T47D (cell line): Measurements from ENCODE around the gene DFFB.

ENCODE experiments used
- DNase-seq, 2 experiments: peaks; one replicate each; pipeline versions ENCODE4 v3.0.0 to v3.0.0-alpha.2; 2011 to 2012; ENCODE audit warnings: low read depth in 1 of 2, low spot score in 1 of 2
- JUND ChIP-seq: IDR thresholded peaks from 2 replicates; pipeline ENCODE4 v1.6.1; 2012; ENCODE audit warnings: low read depth
- in situ Hi-C: cut with HindIII; loops from 2 replicates; pipeline ENCODE4 v1.10.0; 2016; ENCODE audit warnings: low sequenced_read_pairs, low pct_unique_long_range_greater_than_20kb

The DFFB gene

GRCh38 chr1:3838788-3839187 lies 18.5 kb upstream of the DFFB start:
- no peak for DNase-seq
- in situ Hi-C loops: no loop called here
- no peak for TF ChIP-seq JUND

GRCh38 chr1:3841491-3841890 lies 15.8 kb upstream of the DFFB start:
- TF ChIP-seq JUND: no peak
- in situ Hi-C loops: no loop called here
- DNase-seq: no peak

DNA sequence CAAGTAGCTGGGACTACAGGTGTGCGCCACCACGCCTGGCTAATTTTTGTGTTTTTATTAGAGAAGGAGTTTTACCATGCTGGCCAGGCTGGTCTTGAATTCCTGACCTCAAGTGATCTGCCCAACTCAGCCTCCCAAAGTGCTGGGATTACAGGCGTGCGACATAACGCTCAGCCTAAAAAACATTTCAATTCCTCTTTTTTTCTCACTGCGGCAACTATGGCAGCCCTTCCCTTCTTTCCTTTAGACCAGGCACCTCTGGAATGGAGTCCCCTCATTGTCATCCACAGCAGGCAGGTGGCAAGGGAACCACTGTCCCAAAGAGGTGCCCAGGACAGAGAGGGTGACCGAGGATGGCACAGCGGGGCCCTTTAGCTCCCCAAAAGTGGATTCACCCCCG lies 14.4 kb upstream of the DFFB start:
- in situ Hi-C loops: no loop called here
- no peak for DNase-seq
- TF ChIP-seq JUND: no peak

DNA sequence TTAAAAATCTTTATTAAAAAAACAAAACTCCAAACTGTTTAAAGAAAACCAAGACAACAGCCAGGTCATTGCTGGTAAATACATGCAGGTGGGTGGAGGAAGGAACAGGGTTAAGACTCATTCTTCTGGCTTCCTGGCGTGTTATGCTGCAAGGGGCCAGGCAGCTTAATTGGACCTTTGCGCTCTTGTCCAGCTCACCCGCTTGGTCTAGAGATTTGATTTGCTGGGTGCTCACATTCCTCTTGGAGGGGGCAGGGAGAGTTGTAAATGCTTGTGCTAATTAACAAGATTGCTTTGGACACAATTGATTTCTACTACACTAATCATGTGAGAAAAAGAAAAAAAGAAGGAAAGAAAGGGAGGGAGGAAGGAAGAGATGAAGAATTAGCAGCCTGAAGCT lies 10.7 kb upstream of the DFFB start:
- TF ChIP-seq JUND: no peak
- no peak for DNase-seq
- in situ Hi-C loops: no loop called here

DNA sequence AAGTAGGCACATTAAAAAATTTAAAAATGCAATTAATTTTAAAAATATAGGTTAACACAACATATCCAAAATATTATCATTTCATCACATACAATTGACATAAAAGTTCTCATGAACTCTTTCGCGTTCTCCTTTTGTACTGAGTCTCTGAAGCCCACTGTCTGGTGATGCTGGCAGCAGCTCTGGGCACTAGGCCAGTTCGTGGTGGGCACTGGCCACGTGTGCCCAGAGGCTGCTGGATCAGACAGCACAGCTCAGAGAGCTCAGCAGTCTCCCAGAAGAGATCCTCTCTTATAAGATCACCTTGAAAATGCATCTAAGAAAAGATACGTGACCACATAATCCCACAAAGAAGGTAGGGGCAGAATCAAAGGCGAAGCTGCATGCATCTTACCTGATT lies 10.2 kb upstream of the DFFB start:
- no peak for DNase-seq
- TF ChIP-seq JUND: no peak
- in situ Hi-C loops: no loop called here

GRCh38 chr1:3850857-3851256 lies 6.4 kb upstream of the DFFB start:
- no peak for DNase-seq
- in situ Hi-C loops: no loop called here
- no peak for TF ChIP-seq JUND

DNA sequence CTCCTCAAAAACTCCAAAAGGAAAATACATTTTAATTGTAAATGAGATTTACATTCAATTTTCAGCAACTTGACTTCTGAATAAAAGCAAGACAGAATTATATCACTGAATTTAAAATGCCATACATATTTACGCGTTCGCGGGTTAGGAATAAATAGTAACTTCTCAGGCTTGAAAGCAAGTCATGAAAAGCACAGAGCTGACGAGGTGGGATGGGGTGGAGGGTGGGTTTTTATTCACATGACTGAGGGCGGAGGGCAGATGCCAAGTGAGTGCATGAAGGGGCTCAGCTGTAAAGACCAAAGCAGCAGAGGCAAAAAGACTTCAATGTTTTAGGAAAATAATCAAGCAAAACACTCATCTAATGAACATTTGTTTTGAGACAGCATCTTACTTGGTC lies 6.0 kb upstream of the DFFB start:
- no peak for TF ChIP-seq JUND
- in situ Hi-C loops: no loop called here

DNA sequence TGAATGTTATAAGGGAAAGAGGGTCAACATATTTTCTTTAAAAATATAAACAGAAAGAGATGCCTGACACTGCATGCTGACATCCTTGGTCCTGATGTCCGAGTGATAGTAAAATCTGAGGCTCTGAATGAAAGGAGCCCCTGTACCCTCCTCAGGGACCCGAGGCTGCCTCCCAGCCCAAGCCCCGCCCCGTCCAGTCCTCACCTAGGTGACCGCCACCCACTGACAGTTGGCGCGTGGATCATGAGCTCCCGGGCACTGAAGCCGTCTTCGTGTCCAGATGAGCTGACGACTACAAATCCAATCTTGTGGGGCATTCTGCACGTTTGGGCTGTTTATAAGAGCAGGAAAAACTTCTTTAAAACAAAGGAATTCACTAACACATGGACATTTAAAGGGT lies 5.2 kb upstream of the DFFB start:
- in situ Hi-C loops: no loop called here
- no peak for DNase-seq
- no peak for TF ChIP-seq JUND

More for the DNA sequence above, 6.0 kb upstream of the DFFB start:
- DNase-seq: no peak

DNA sequence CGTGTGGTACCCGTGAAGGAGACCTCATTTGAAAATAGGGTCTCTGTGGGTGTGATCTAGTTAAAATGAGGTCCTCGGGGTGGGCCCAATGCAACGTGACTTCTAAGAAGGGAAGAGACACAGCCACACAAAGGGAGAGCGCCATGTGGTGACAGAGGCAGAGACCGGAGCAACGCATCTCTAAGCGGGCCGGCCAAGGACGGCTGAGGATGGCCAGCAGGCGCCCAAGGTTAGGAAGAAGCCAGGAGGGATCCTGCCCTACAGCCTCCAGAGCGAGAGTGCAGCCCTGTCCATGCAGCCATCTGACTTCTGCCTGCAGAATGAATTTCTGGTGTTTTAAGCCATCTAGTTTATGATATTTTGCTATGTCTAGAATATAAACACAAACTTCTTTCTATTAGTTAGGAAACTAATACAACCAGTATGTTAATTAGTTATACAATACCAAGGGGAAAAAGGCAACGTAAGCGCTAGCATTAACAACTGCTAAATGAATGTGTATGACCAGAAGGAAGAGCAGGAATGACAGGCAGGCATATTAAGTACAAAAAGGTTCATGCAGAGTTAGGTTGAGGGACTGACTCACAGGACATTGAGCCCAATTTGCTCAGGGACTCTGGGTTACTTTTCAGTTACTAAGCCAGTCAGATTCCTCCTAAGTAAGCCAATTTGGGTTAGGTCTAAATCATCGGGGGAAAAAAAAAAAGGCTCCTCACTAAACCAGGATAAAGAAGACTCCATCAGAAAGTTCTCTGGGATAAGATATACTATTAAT lies 4.4 kb upstream of the DFFB start:
- TF ChIP-seq JUND: no peak
- in situ Hi-C loops: no loop called here

GRCh38 chr1:3857791-3858129 lies 484 bp downstream of the DFFB start:
- in situ Hi-C loops: no loop called here
- DNase-seq: no peak
- no peak for TF ChIP-seq JUND

More for the DNA sequence above, 4.4 kb upstream of the DFFB start:
- no peak for DNase-seq

- in situ Hi-C loops: no loop called here
- DNase-seq: peak; percentile 31 to 46
- no peak for TF ChIP-seq JUND
These were observed 1.1 kb downstream of the DFFB start for GRCh38 chr1:3858231-3858981.

- in situ Hi-C loops: no loop called here
- DNase-seq: no peak
- TF ChIP-seq JUND: no peak
These were observed 6.1 kb downstream of the DFFB start for GRCh38 chr1:3863231-3863935.

DNA sequence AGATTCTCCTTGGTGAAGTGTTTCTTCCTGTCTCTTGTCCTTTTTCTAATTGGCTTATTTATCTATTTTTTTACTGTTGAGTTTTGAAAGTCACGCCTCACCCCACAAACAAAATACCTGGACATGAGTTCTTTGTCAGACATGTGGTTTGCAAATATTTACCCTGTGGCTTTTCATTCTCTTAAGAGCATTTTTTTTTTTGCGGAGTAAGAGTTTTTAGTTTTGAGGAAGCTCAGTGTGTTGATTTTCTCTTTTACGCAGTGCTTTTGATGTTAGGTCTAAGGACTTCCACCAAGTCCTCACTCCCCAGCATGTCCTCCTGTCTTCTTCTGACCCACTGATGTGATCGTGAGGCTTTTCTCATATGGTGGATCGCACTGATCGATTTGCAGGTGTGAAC lies 7.6 kb downstream of the DFFB start:
- TF ChIP-seq JUND: no peak
- in situ Hi-C loops: no loop called here
- no peak for DNase-seq
